ENCODE measurements around the gene ZNF280D.

The ZNF280D gene

DNA sequence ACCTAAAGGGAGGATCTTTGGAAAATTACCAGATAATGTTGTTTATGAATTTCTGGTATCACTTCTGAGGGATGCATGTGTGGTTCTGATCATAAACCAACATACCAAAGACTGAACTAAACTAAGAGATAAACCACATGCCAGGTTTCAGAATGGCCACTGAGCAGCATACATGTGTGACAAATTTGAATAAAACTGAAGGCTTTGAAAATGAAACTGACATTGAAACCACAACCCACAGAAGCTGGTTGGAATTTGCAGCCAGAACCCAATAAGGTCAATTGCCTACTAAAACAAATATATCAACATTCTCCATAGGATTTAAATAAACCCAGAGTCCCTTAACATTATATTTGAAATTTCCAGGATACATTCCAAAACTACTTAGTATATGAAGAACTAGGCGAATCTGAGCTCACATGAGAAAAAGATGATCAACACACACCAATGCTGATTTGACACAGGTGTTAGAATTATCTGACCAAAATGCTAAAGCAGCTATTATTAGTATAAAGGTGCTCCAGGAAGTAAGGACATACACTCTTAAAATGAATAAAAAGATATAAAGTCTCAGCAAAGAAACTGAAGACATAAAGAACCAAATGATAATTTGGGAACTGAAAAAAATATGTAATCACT, 125.0 kb downstream of the ZNF280D start:
- TF ChIP-seq CTCF (conservative IDR thresholded peaks at IDR 0.05): no peak
- no peak for TF ChIP-seq ZFX (IDR thresholded peaks at IDR 0.05)
- no peak overlapping the region for H3K27ac ChIP-seq

DNA sequence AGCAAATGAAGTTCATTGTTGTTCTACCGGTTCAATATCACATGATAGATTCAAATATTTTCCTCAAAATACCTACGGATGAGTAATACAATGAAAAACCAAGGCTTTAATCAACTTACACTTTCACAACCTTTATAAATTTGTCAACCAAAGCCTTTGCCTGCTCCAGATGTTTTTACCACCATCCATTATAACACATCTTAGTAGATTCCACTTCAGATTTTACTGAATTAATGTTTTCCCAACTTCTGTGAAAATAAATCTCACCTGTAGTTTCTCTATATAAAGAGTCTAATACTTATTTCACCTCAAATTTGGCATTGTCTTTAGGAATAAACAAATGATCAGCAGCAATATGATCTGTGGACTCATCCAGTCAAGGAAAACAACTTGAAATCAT, 131.1 kb downstream of the ZNF280D start:
- no peak overlapping the region for H3K27ac ChIP-seq
- TF ChIP-seq ZFX (IDR thresholded peaks at IDR 0.05): no peak
- TF ChIP-seq CTCF (conservative IDR thresholded peaks at IDR 0.05): no peak

DNA sequence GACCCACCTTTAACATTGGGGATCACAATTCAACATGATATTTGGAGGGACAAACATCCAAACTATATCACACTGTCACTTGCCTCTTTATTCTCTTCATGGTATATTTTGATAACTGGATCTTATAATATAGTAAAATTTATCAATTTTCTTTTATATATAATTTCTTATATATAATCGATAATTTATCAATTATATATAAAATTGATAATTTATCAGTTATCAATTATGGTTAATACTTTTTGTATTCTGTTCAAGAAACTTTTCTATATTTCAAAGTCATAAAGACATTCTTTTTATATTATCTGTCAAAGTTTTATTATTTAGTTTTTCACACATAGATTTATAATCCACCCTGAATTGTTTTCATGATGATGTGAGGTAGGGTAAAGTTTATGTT, 132.9 kb downstream of the ZNF280D start:
- no peak for TF ChIP-seq ZFX (IDR thresholded peaks at IDR 0.05)
- TF ChIP-seq CTCF (conservative IDR thresholded peaks at IDR 0.05): no peak
- H3K27ac ChIP-seq: no peak overlapping the region

- TF ChIP-seq CTCF (conservative IDR thresholded peaks at IDR 0.05): no peak
- TF ChIP-seq ZFX (IDR thresholded peaks at IDR 0.05): no peak
- no peak overlapping the region for H3K27ac ChIP-seq
Measured at GRCh38 chr15:56598991-56599390, 134.3 kb downstream of the ZNF280D start.

DNA sequence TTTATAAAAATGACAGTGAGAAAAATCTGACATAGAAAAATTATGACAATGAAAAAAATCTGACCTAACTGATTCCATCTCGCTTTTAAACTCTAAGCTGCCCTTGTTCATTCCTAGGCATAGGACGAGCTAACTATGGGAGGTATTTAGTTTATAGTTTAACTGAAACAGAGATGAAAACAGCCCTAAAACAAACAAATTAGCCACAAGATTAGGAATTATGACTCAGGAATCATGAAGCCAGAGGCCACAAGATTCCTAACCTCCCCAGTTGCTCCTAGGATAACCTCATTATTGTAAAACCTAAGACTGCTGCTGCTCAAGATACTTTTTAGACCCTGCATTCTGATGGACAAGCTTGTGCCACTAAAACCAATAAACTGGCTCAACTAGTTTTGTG, 145.6 kb downstream of the ZNF280D start:
- H3K27ac ChIP-seq: no peak overlapping the region
- TF ChIP-seq ZFX (IDR thresholded peaks at IDR 0.05) (no peak), CTCF (conservative IDR thresholded peaks at IDR 0.05) (no peak)

DNA sequence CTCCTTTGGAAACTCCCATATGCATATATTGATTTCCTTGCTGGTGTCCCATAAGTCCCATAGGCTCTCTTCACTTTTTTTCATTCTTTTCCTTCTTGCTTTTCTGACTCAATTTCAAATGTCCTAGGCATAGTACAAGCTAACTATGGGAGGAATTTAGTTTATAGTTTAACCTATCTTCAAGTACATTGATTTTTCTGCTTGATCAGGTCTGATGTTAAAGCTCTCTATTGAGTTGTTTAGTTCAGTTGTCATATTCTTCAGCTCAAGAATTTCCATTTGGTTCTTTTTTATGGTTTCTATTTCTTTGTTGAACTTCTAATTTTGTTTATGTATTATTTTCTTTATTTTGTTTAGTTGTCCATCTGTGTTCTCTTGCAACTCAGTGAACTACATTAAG, 147.1 kb downstream of the ZNF280D start:
- TF ChIP-seq ZFX (IDR thresholded peaks at IDR 0.05): no peak
- TF ChIP-seq CTCF (conservative IDR thresholded peaks at IDR 0.05): no peak
- no peak overlapping the region for H3K27ac ChIP-seq

DNA sequence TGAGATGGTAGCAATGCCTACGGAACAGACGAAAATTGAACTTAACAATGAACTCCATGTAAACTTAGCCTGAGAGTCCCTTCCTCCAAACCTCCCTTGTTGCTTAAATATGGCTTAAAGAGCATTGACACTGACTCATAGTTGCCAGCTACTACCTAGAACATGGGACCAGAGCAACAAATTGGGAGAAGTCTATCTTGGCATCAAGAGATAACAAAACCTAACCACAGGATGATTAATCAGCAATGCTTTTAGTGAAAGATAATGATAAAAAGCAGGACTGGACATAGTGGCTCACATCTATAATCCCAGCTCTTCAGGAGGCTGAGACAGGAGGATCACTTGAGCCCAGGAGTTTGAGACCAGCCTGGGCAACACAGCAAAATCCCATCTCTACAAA, 150.5 kb downstream of the ZNF280D start:
- no peak for TF ChIP-seq CTCF (conservative IDR thresholded peaks at IDR 0.05)
- TF ChIP-seq ZFX (IDR thresholded peaks at IDR 0.05): no peak
- H3K27ac ChIP-seq: no peak overlapping the region
